B cell (primary cell): ENCODE measurements around the gene ADGRE1. TPM values are rescaled to one million over a fixed set of nuclear protein-coding genes. Genes with fewer than 3 reads are reported as not detected.

Experiments
- ATAC-seq: fragments of 200-7000 bp; cut with Tn5 transposase; one replicate; pipeline ENCODE4 v1.10.0; 2021; ENCODE audit warnings: low read depth, mild to moderate bottlenecking, moderate number of reproducible peaks, moderate library complexity
- CTCF ChIA-PET: fragments of 350-600 bp; sonication (Branson Sonifier 250); formaldehyde crosslinking; loops from one replicate; lab custom pipeline; 2021; ENCODE audit warnings: antibody characterized with exemption, inconsistent platforms; lab: Charles Lee
- POLR2A ChIA-PET: fragments of 350-600 bp; sonication (Branson Sonifier 250); formaldehyde crosslinking; loops from one replicate; lab custom pipeline; 2021; ENCODE audit warnings: antibody characterized with exemption; lab: Charles Lee
- DNase-seq: peaks from one replicate; pipeline ENCODE4 v3.0.0; 2013
- H2AFZ ChIP-seq: 2 replicates; pipeline ENCODE4 v1.6.1; 2012; ENCODE audit warnings: mild to moderate bottlenecking, low read depth, low read length; ENCODE audit not compliant: insufficient read depth, poor library complexity, severe bottlenecking
- H3K27ac ChIP-seq, 2 donors: 1 replicate in 1 of 2; 2 replicates in 1 of 2; pipeline ENCODE4 v1.5.1; 2012 to 2013; ENCODE audit warnings: low read length in 2 of 2, mild to moderate bottlenecking in 2 of 2, moderate library complexity in 1 of 2
- H3K27me3 ChIP-seq, 4 experiments: fragments of 200-600 bp in 1 of 4; sonication (generic) in 1 of 4; replicated peaks in 1 of 4; 1 replicate in 2 of 4; 2 replicates in 2 of 4; pipeline versions ENCODE4 v1.6.1 to v1.7.0; 2013 to 2016; ENCODE audit warnings: low read length in 3 of 4, mild to moderate bottlenecking in 2 of 4, mixed read lengths in 1 of 4, moderate library complexity in 1 of 4; ENCODE audit not compliant: insufficient read depth in 4 of 4, control insufficient read depth in 3 of 4; ENCODE audit errors: control extremely low read depth in 1 of 4
- H3K36me3 ChIP-seq, 2 experiments: replicated peaks in 1 of 2; 1 replicate in 1 of 2; 2 replicates in 1 of 2; pipeline versions ENCODE4 v1.6.1 to v1.7.1; 2013; ENCODE audit warnings: low read length in 1 of 2; ENCODE audit not compliant: insufficient read depth in 2 of 2, control insufficient read depth in 1 of 2; ENCODE audit errors: control extremely low read depth in 1 of 2, extremely low read depth in 1 of 2
- H3K4me1 ChIP-seq, 2 donors: fragments of 200-600 bp in 1 of 2; sonication (generic) in 1 of 2; 1 replicate in 1 of 2; 2 replicates in 1 of 2; pipeline versions ENCODE4 v1.5.1 to v1.6.1; 2013 to 2017; ENCODE audit warnings: low read length in 2 of 2; ENCODE audit not compliant: control insufficient read depth in 2 of 2, insufficient read depth in 2 of 2
- H3K4me2 ChIP-seq: replicated peaks from 2 replicates; pipeline ENCODE3; 2012; ENCODE audit warnings: mild to moderate bottlenecking, low read depth, low read length; ENCODE audit not compliant: poor library complexity, severe bottlenecking
- H3K4me3 ChIP-seq, 5 experiments: fragments of 200-600 bp in 1 of 5; sonication (generic) in 1 of 5; 1 replicate in 3 of 5; 2 replicates in 2 of 5; pipeline versions ENCODE4 v1.5.1 to v1.7.0; 2011 to 2016; ENCODE audit warnings: low read length in 4 of 5, mild to moderate bottlenecking in 4 of 5, low read depth in 2 of 5, control low read depth in 1 of 5, moderate library complexity in 1 of 5; ENCODE audit not compliant: insufficient read depth in 1 of 5; ENCODE audit errors: control extremely low read depth in 1 of 5, extremely low read depth in 1 of 5
- H3K79me2 ChIP-seq: fragments of 200-600 bp; sonication (generic); one replicate; pipeline ENCODE4 v1.6.0; 2016; ENCODE audit warnings: low read length; ENCODE audit not compliant: control insufficient read depth, insufficient read depth
- H3K9ac ChIP-seq: fragments of 200-600 bp; sonication (generic); 2 replicates; pipeline ENCODE4 v1.6.1; 2017; ENCODE audit warnings: mild to moderate bottlenecking, low read length, moderate library complexity
- H3K9me3 ChIP-seq, 3 donors: one replicate each; pipeline versions ENCODE4 v1.6.1 to v1.7.1; 2013; ENCODE audit warnings: low read length in 2 of 3; ENCODE audit not compliant: control insufficient read depth in 2 of 3, insufficient read depth in 1 of 3; ENCODE audit errors: control extremely low read depth in 1 of 3
- H4K20me1 ChIP-seq: 2 replicates; pipeline ENCODE4 v1.6.0; 2012; ENCODE audit warnings: mild to moderate bottlenecking, low read length; ENCODE audit not compliant: insufficient read depth, control insufficient read depth, poor library complexity, severe bottlenecking
- H3K27ac Mint-ChIP-seq: one replicate; pipeline ENCODE4 v1.8.0; 2021; ENCODE audit warnings: mixed read lengths
- H3K27me3 Mint-ChIP-seq: one replicate; pipeline ENCODE4 v1.8.0; 2021; ENCODE audit warnings: mixed read lengths
- H3K4me1 Mint-ChIP-seq: one replicate; pipeline ENCODE4 v1.8.0; 2021; ENCODE audit warnings: mixed read lengths
- H3K4me3 Mint-ChIP-seq: one replicate; pipeline ENCODE4 v1.8.0; 2021; ENCODE audit warnings: mixed read lengths
- H3K9me3 Mint-ChIP-seq: one replicate; pipeline ENCODE4 v1.8.0; 2022; ENCODE audit warnings: mixed read lengths; ENCODE audit not compliant: insufficient read depth
- CTCF ChIP-seq: fragments of 200-600 bp; IDR thresholded peaks from one replicate; pipeline ENCODE4 v1.8.0; 2022; ENCODE audit warnings: antibody characterized with exemption, mild to moderate bottlenecking
- EZH2 ChIP-seq: IDR thresholded peaks from 2 replicates; pipeline ENCODE4 v1.6.1; 2012; ENCODE audit warnings: borderline replicate concordance, low read depth, mild to moderate bottlenecking, moderate library complexity, low read length; ENCODE audit not compliant: insufficient read depth, poor library complexity, severe bottlenecking
- WGBS: methylation state at CpG from one replicate; pipeline ENCODE4 v1.1.5; 2013; ENCODE audit warnings: missing lambda C conversion rate; ENCODE audit not compliant: insufficient coverage; 5-methylcytosine and 5-hydroxymethylcytosine counted together
- intact Hi-C: fragments of 100-400 bp; cut with micrococcal nuclease; formaldehyde crosslinking; loops from one replicate; pipeline ENCODE4 v1.10.0; 2022
- polyA plus RNA-seq: library from polyadenylated mRNA; depleted of rRNA; stranded (reverse); fragments of >200 nt; gene quantifications from 2 replicates; pipeline ENCODE4 v1.2.3, GENCODE V29; 2012
- total RNA-seq, 2 donors: library from RNA; stranded (reverse); fragments of 120-200 nt in 1 of 2; gene quantifications; 1 replicate in 1 of 2; 2 replicates in 1 of 2; pipeline versions ENCODE4 v1.2.3 to v1.2.4, GENCODE V29; 2013 to 2022

ADGRE1 gene
- total and polyA plus RNA-seq, 2 donors (not counting 1 experiment from before 2014, with no cell fraction given) = 0.21 TPM; not detected in 1

GRCh38 chr19:6873708-6874431, 13.5 kb upstream of the ADGRE1 start:
- DNase-seq (no peak), ATAC-seq (no peak)
- 96% methylated on average over 5 of the region's 10 CpGs for WGBS
- no peak overlapping the region for H3K4me3 ChIP-seq
- H3K9ac ChIP-seq = no peak overlapping the region
- no peak overlapping the region for H2AFZ ChIP-seq
- H3K9me3 Mint-ChIP-seq = no peaks in the 10 kb centered on the region
- H3K9me3 ChIP-seq = no peaks in the 10 kb centered on the region
- CTCF ChIA-PET = no interaction called here
- no peak overlapping the region for H3K27ac Mint-ChIP-seq
- peaks cover 0 to 4% (median 1%) of the 10 kb centered on the region in 4 experiments for H3K27me3 ChIP-seq
- H3K27me3 Mint-ChIP-seq = peaks cover 28% of the 10 kb centered on the region
- H3K4me1 ChIP-seq = no peaks in the 10 kb centered on the region
- H4K20me1 ChIP-seq = no peaks in the 10 kb centered on the region
- intact Hi-C loops = no loop called here
- H3K4me3 Mint-ChIP-seq = no peak overlapping the region
- no peak overlapping the region for H3K4me2 ChIP-seq
- H3K79me2 ChIP-seq = no peaks in the 10 kb centered on the region
- H3K4me1 Mint-ChIP-seq = no peaks in the 10 kb centered on the region
- POLR2A ChIA-PET = no interaction called here
- TF ChIP-seq CTCF = no peak
- no peak for TF ChIP-seq EZH2
- no peaks in the 10 kb centered on the region for H3K36me3 ChIP-seq
- no peak overlapping the region for H3K27ac ChIP-seq

GRCh38 chr19:6875218-6875617, 12.2 kb upstream of the ADGRE1 start:
- WGBS = 100% methylated on average over 1 of the region's 2 CpGs
- H3K27ac ChIP-seq = no peak overlapping the region
- no peaks in the 10 kb centered on the region for H3K36me3 ChIP-seq
- peaks cover 0 to 6% (median 0%) of the 10 kb centered on the region in 3 donors for H3K9me3 ChIP-seq
- intact Hi-C loops = no loop called here
- no peak overlapping the region for H3K4me2 ChIP-seq
- H2AFZ ChIP-seq = no peak overlapping the region
- no peaks in the 10 kb centered on the region for H3K4me1 Mint-ChIP-seq
- DNase-seq (no peak), ATAC-seq (no peak)
- ChIA-PET CTCF (interaction anchor here (0.8 kb wide), 1 partner anchor 1255 kb away, joined by 3 read pairs; no protein-coding TSS in a partner anchor), POLR2A (no interaction called here)
- H3K27me3 Mint-ChIP-seq = peaks cover 35% of the 10 kb centered on the region
- no peak overlapping the region for H3K4me3 Mint-ChIP-seq
- H4K20me1 ChIP-seq = no peaks in the 10 kb centered on the region
- H3K27me3 ChIP-seq = peaks cover 0 to 6% (median 4%) of the 10 kb centered on the region in 4 experiments
- TF ChIP-seq EZH2 = no peak
- no peak for TF ChIP-seq CTCF
- H3K79me2 ChIP-seq = no peaks in the 10 kb centered on the region
- no peaks in the 10 kb centered on the region for H3K4me1 ChIP-seq
- H3K9ac ChIP-seq = no peak overlapping the region
- no peak overlapping the region for H3K27ac Mint-ChIP-seq
- peaks cover 4% of the 10 kb centered on the region for H3K9me3 Mint-ChIP-seq
- no peak overlapping the region for H3K4me3 ChIP-seq
